H1 (cell line): ENCODE measurements around the gene FABP7. TPM values are rescaled to one million over a fixed set of nuclear protein-coding genes. Genes with fewer than 3 reads are reported as not detected.

Experiments
- EP300 ChIP-seq, 2 experiments: IDR thresholded peaks; 1 replicate in 1 of 2; 2 replicates in 1 of 2; pipeline ENCODE4 v1.6.1; 2011 to 2012; ENCODE audit warnings: low read depth in 2 of 2, low read length in 2 of 2, mild to moderate bottlenecking in 2 of 2, borderline replicate concordance in 1 of 2, inconsistent platforms in 1 of 2, moderate library complexity in 1 of 2
- polyA plus RNA-seq, 7 experiments: library from polyadenylated mRNA; depleted of rRNA in 3 of 7; stranded (reverse) in 5 of 7; unstranded in 2 of 7; fragments of >200 nt in 5 of 7; fragments of 200-250 nt in 2 of 7; gene quantifications; 1 replicate in 5 of 7; 2 replicates in 1 of 7; 4 replicates in 1 of 7; pipeline versions ENCODE4 v1.2.1 to v1.2.3, GENCODE V29; 2011 to 2013; ENCODE audit warnings: missing spikeins in 2 of 7, mixed read lengths in 2 of 7
- total RNA-seq: library from RNA; stranded (reverse); fragmentation: NEBNext Ultra II Directional; extraction: Animal tissue kit (Norgen Biotek cat#: 25700); gene quantifications from 2 replicates; pipeline ENCODE4 v1.2.1, GENCODE V29; 2021

FABP7 gene
- total and polyA plus RNA-seq, 2 of the 8 experiments (the other 6 are each of a cell fraction or from before 2014, with no cell fraction given): 10.6 to 13.1 TPM

GRCh38 chr6:122809691-122810090, 30.2 kb downstream of the FABP7 start (continued):
- TF ChIP-seq EP300 (IDR thresholded peaks at IDR 0.05; ENCODE audit: borderline replicate concordance in 1 of 2, low read depth in 2 of 2, low read length in 2 of 2): no peak
